Measurements from ENCODE around the gene RETREG3. TPM values are rescaled to one million over a fixed set of nuclear protein-coding genes. Genes with fewer than 3 reads are reported as not detected.

Gene RETREG3
- total and polyA plus RNA-seq, 9 of the 15 experiments (the other 6 are each of a cell fraction or from before 2014, with no cell fraction given), result 4.1 to 39.0 (median 16.9) TPM

- peak; percentile 73; the same call in 1 of the 2 replicates for TF ChIP-seq MGA (IDR thresholded peaks at IDR 0.05)
- no peak for TF ChIP-seq ZNF655 (CRISPR knock-in tag; IDR thresholded peaks at IDR 0.05)
- 0 out of 2 replicates have a peak, but pooled peaks have one; percentile 74 for TF ChIP-seq ZNF695 (CRISPR knock-in tag; IDR thresholded peaks at IDR 0.05)
- TF ChIP-seq ZNF175 (CRISPR knock-in tag; IDR thresholded peaks at IDR 0.05; ENCODE audit: low read depth), result no peak
- no peak for TF ChIP-seq SMARCE1 (IDR thresholded peaks at IDR 0.05)
- TF ChIP-seq HOXB6 (CRISPR knock-in tag; IDR thresholded peaks at IDR 0.05; ENCODE audit: borderline replicate concordance), result no peak
- TF ChIP-seq THAP7 (CRISPR knock-in tag; IDR thresholded peaks at IDR 0.05), result no peak
- no peak for TF ChIP-seq AFF4 (CRISPR knock-in tag; IDR thresholded peaks at IDR 0.05)
- TF ChIP-seq ZNF324 (CRISPR knock-in tag; IDR thresholded peaks at IDR 0.05), result no peak
- no peak for TF ChIP-seq ZNF224 (CRISPR knock-in tag; IDR thresholded peaks at IDR 0.05)
Observed at GRCh38 chr17:42566215-42566882, 42.8 kb downstream of the RETREG3 start (continued).
